ENCODE data around the gene CSNK1G3.
"Not testable (repeated sequence)": the region's sequence is repeated elsewhere in the genome, so short reads cannot be mapped to it uniquely, and the experiment has no call there.

Gene CSNK1G3

GRCh38 chr5:123561230-123561629 lies 49.3 kb downstream of the CSNK1G3 start:
- DNase-seq, result no peak

GRCh38 chr5:123571927-123572326 lies 60.0 kb downstream of the CSNK1G3 start:
- no peak for DNase-seq

GRCh38 chr5:123578390-123578789 lies 66.4 kb downstream of the CSNK1G3 start:
- DNase-seq, result no peak

GRCh38 chr5:123579410-123579809 lies 67.4 kb downstream of the CSNK1G3 start:
- DNase-seq, result no peak

GRCh38 chr5:123582550-123583285 lies 70.7 kb downstream of the CSNK1G3 start:
- peak; percentile 17 for DNase-seq

GRCh38 chr5:123585871-123586270 lies 73.9 kb downstream of the CSNK1G3 start:
- DNase-seq, result no peak

GRCh38 chr5:123594434-123594833 lies 82.5 kb downstream of the CSNK1G3 start:
- DNase-seq, result no peak

GRCh38 chr5:123597018-123597417 lies 85.0 kb downstream of the CSNK1G3 start:
- DNase-seq, result no peak

- no peak for DNase-seq
Observed at GRCh38 chr5:123598028-123598689, 86.2 kb downstream of the CSNK1G3 start.

GRCh38 chr5:123599171-123599570 lies 87.2 kb downstream of the CSNK1G3 start:
- DNase-seq, result no peak

- no peak for DNase-seq
Observed at GRCh38 chr5:123601610-123602009, 89.6 kb downstream of the CSNK1G3 start.

GRCh38 chr5:123605822-123606221 lies 93.8 kb downstream of the CSNK1G3 start:
- DNase-seq, result no peak

GRCh38 chr5:123610209-123610608 lies 98.2 kb downstream of the CSNK1G3 start:
- DNase-seq, result peak; percentile 17

- DNase-seq, result peak; percentile 65
Observed at GRCh38 chr5:123610665-123611405, 98.9 kb downstream of the CSNK1G3 start.

- DNase-seq, result no peak
Observed at GRCh38 chr5:123611406-123611709, 99.4 kb downstream of the CSNK1G3 start.

- DNase-seq, result no peak
Observed at GRCh38 chr5:123617561-123617960, 105.6 kb downstream of the CSNK1G3 start.

GRCh38 chr5:123626051-123626450 lies 114.1 kb downstream of the CSNK1G3 start:
- DNase-seq, result no peak

- DNase-seq, result no peak
Observed at GRCh38 chr5:123628860-123629544, 117.0 kb downstream of the CSNK1G3 start.

GRCh38 chr5:123636006-123636405 lies 124.0 kb downstream of the CSNK1G3 start:
- no peak for DNase-seq

- DNase-seq, result not testable (repeated sequence)
Observed at GRCh38 chr5:123637028-123637427, 125.1 kb downstream of the CSNK1G3 start.

- DNase-seq, result no peak
Observed at GRCh38 chr5:123639244-123639643, 127.3 kb downstream of the CSNK1G3 start.

GRCh38 chr5:123645024-123645603 lies 133.1 kb downstream of the CSNK1G3 start:
- DNase-seq, result no peak

GRCh38 chr5:123647066-123647465 lies 135.1 kb downstream of the CSNK1G3 start:
- no peak for DNase-seq
